ENCODE data around the gene EFCAB9. TPM values are rescaled to one million over a fixed set of nuclear protein-coding genes. Genes with fewer than 3 reads are reported as not detected.

EFCAB9 gene
- total RNA-seq, 1 donor from 2014 or later: not detected

GRCh38 chr5:172186114-172186695 is 7.8 kb upstream of the EFCAB9 start:
- peaks cover 46% of the 10 kb centered on the region for H3K4me1 ChIP-seq
- H3K27ac ChIP-seq (replicated peaks): peak overlapping the region; percentile 94
- H3K9me3 ChIP-seq (replicated peaks): no peaks in the 10 kb centered on the region
- peak overlapping the region; percentile 88 for H3K4me3 ChIP-seq
- H3K27me3 ChIP-seq (ENCODE audit: low read depth): no peaks in the 10 kb centered on the region
- no peak for TF ChIP-seq CTCF (IDR thresholded peaks at IDR 0.05; ENCODE audit: borderline replicate concordance)
- no peak for DNase-seq
- H3K36me3 ChIP-seq: no peaks in the 10 kb centered on the region
- intact Hi-C loops (cut with micrococcal nuclease): loop anchor here (2.0 kb wide), 1 partner anchor 73 kb away; no protein-coding TSS in a partner anchor

- Histone ChIP-seq H3K36me3 (no peaks in the 10 kb centered on the region), H3K27ac (replicated peaks) (peak overlapping the region; percentile 94), H3K4me1 (peaks cover 46% of the 10 kb centered on the region), H3K27me3 (ENCODE audit: low read depth) (no peaks in the 10 kb centered on the region), H3K4me3 (peak overlapping the region; percentile 88), H3K9me3 (replicated peaks) (no peaks in the 10 kb centered on the region)
- no peak for TF ChIP-seq CTCF (IDR thresholded peaks at IDR 0.05; ENCODE audit: borderline replicate concordance)
- intact Hi-C loops (cut with micrococcal nuclease): loop anchor here (2.0 kb wide), 1 partner anchor 75 kb away; no protein-coding TSS in a partner anchor
- peak; percentile 58 for DNase-seq
These were observed 6.6 kb upstream of the EFCAB9 start for GRCh38 chr5:172187118-172188032.

GRCh38 chr5:172188033-172188892 is 5.7 kb upstream of the EFCAB9 start, which contains the start of gene STK10:
Gene STK10 (minus strand): TSS chr5:172188224. CDS start chr5:172188042, 182 bp downstream.
- Histone ChIP-seq H3K4me3 (peak within 1 kb of the TSS; percentile 88), H3K36me3 (no peaks in the 10 kb centered on the region), H3K27ac (replicated peaks) (peak within 1 kb of the TSS; percentile 94), H3K4me1 (peaks cover 45% of the 10 kb centered on the region), H3K27me3 (ENCODE audit: low read depth) (no peaks in the 10 kb centered on the region), H3K9me3 (replicated peaks) (no peaks in the 10 kb centered on the region)
- DNase-seq: peak; percentile 94
- TF ChIP-seq CTCF (IDR thresholded peaks at IDR 0.05; ENCODE audit: borderline replicate concordance): peak; percentile 93
- intact Hi-C loops (cut with micrococcal nuclease): no loop called here

- H3K27ac ChIP-seq (replicated peaks): peak overlapping the region; percentile 94
These were observed 4.9 kb upstream of the EFCAB9 start for GRCh38 chr5:172188893-172189692.

More at GRCh38 chr5:172188893-172189692, 4.9 kb upstream of the EFCAB9 start:
- no peak for DNase-seq
- Histone ChIP-seq H3K27me3 (ENCODE audit: low read depth) (no peaks in the 10 kb centered on the region), H3K4me1 (peaks cover 37% of the 10 kb centered on the region), H3K9me3 (replicated peaks) (no peaks in the 10 kb centered on the region), H3K4me3 (peak overlapping the region; percentile 88), H3K36me3 (no peaks in the 10 kb centered on the region)
- TF ChIP-seq CTCF (IDR thresholded peaks at IDR 0.05; ENCODE audit: borderline replicate concordance): peak; percentile 6
- intact Hi-C loops (cut with micrococcal nuclease): no loop called here

Measured in left ventricle myocardium inferior (tissue), 1 donor.